Peyer's patch (tissue), 4 donors: ENCODE results near the gene UBAC2.

Source experiments
- CTCF ChIP-seq, 6 experiments: fragments of 450-650 bp in 4 of 6; fragments of 200-600 bp in 2 of 6; sonication (generic) in 1 of 6; IDR thresholded peaks; one replicate each; pipeline ENCODE4 v1.5.1; 2017 to 2019; ENCODE audit warnings: antibody characterized with exemption in 6 of 6, mild to moderate bottlenecking in 3 of 6, moderate library complexity in 1 of 6
- POLR2A ChIP-seq, 2 donors: fragments of 450-650 bp; IDR thresholded peaks; one replicate each; pipeline ENCODE4 v1.5.1; 2017; ENCODE audit warnings: antibody characterized with exemption in 2 of 2, mild to moderate bottlenecking in 2 of 2, moderate library complexity in 2 of 2

GRCh38 chr13:99214731-99215130, 14.1 kb downstream of the UBAC2 start:
- TF ChIP-seq POLR2A (IDR thresholded peaks at IDR 0.05) (no peak), CTCF (IDR thresholded peaks at IDR 0.05) (no peak)
